Mesendoderm (in vitro differentiated cells): ENCODE measurements around the gene TAS1R2.

Experiments
- DNase-seq: peaks from one replicate; pipeline ENCODE4 v3.0.0; 2013
- H2AK5ac ChIP-seq: 2 replicates; pipeline ENCODE4 v1.6.1; 2013; ENCODE audit warnings: low read length, inconsistent platforms
- H2BK120ac ChIP-seq: 2 replicates; pipeline ENCODE4 v1.6.1; 2013; ENCODE audit warnings: low read depth, mild to moderate bottlenecking, low read length, moderate library complexity, mixed read lengths
- H2BK15ac ChIP-seq: replicated peaks from 2 replicates; pipeline ENCODE4 v1.6.1; 2013; ENCODE audit warnings: low read depth, mild to moderate bottlenecking, moderate library complexity
- H2BK5ac ChIP-seq: 2 replicates; pipeline ENCODE4 v1.6.1; 2013; ENCODE audit warnings: low read length, inconsistent platforms
- H3K18ac ChIP-seq: 2 replicates; pipeline ENCODE4 v1.6.1; 2013; ENCODE audit warnings: mild to moderate bottlenecking, low read length, mixed read lengths
- H3K23ac ChIP-seq: one replicate; pipeline ENCODE4 v1.6.1; 2013; ENCODE audit warnings: low read length
- H3K27ac ChIP-seq: 2 replicates; pipeline ENCODE4 v1.5.1; 2013; ENCODE audit warnings: low read depth, mild to moderate bottlenecking, inconsistent platforms, low read length, moderate library complexity
- H3K27me3 ChIP-seq: 2 replicates; pipeline ENCODE4 v1.6.1; 2013; ENCODE audit warnings: low read length, control low read depth, mild to moderate bottlenecking, inconsistent platforms; ENCODE audit not compliant: insufficient read depth, poor library complexity
- H3K36me3 ChIP-seq: 2 replicates; pipeline ENCODE4 v1.6.1; 2013; ENCODE audit warnings: low read length, inconsistent platforms; ENCODE audit not compliant: control insufficient read depth, insufficient read depth
- H3K4ac ChIP-seq: one replicate; pipeline ENCODE4 v1.6.1; 2013; ENCODE audit warnings: low read depth, mild to moderate bottlenecking, low read length, moderate library complexity
- H3K4me1 ChIP-seq: 2 replicates; pipeline ENCODE4 v1.6.1; 2013; ENCODE audit warnings: low read depth, low read length, inconsistent platforms; ENCODE audit not compliant: control insufficient read depth
- H3K4me2 ChIP-seq: 2 replicates; pipeline ENCODE4 v1.6.1; 2013; ENCODE audit warnings: low read length
- H3K4me3 ChIP-seq: 2 replicates; pipeline ENCODE4 v1.5.1; 2013; ENCODE audit warnings: mild to moderate bottlenecking, low read length
- H3K56ac ChIP-seq: one replicate; pipeline ENCODE4 v1.6.1; 2013; ENCODE audit warnings: low read length
- H3K79me1 ChIP-seq: 2 replicates; pipeline ENCODE4 v1.6.1; 2013; ENCODE audit warnings: low read length, inconsistent platforms
- H3K79me2 ChIP-seq: 2 replicates; pipeline ENCODE4 v1.6.1; 2013; ENCODE audit warnings: mild to moderate bottlenecking, low read length; ENCODE audit not compliant: control insufficient read depth, insufficient read depth
- H3K9ac ChIP-seq: 2 replicates; pipeline ENCODE4 v1.6.1; 2013; ENCODE audit warnings: low read length, inconsistent platforms
- H4K5ac ChIP-seq: one replicate; pipeline ENCODE4 v1.6.1; 2013; ENCODE audit warnings: low read length
- H4K8ac ChIP-seq: one replicate; pipeline ENCODE4 v1.6.1; 2013; ENCODE audit warnings: low read depth, mild to moderate bottlenecking, control low read depth, low read length, moderate library complexity
- WGBS: extraction: QIAGEN DNeasy Blood & Tissue Kit; methylation state at CpG from one replicate; pipeline ENCODE4 v1.1.7; 2013; ENCODE audit warnings: low lambda C conversion rate, missing lambda C conversion rate; ENCODE audit not compliant: insufficient coverage; ENCODE audit errors: extremely low coverage; 5-methylcytosine and 5-hydroxymethylcytosine counted together

Gene TAS1R2

GRCh38 chr1:18881642-18882431, 22.4 kb upstream of the TAS1R2 start:
- Histone ChIP-seq H3K4me1 (no peaks in the 10 kb centered on the region), H2BK120ac (no peak overlapping the region), H4K8ac (no peak overlapping the region), H3K9ac (no peak overlapping the region), H3K79me2 (no peaks in the 10 kb centered on the region), H4K5ac (no peak overlapping the region), H3K23ac (no peak overlapping the region), H3K4me3 (no peak overlapping the region), H3K18ac (no peak overlapping the region), H2AK5ac (no peak overlapping the region), H3K56ac (no peak overlapping the region), H2BK15ac (no peak overlapping the region), H3K36me3 (no peaks in the 10 kb centered on the region), H3K4me2 (no peak overlapping the region), H3K27ac (no peak overlapping the region), H3K79me1 (no peaks in the 10 kb centered on the region), H3K27me3 (no peaks in the 10 kb centered on the region), H2BK5ac (no peak overlapping the region), H3K4ac (no peak overlapping the region)
- no CpG with 5 or more reads among the region's 24 CpGs for WGBS
- no peak for DNase-seq

DNA sequence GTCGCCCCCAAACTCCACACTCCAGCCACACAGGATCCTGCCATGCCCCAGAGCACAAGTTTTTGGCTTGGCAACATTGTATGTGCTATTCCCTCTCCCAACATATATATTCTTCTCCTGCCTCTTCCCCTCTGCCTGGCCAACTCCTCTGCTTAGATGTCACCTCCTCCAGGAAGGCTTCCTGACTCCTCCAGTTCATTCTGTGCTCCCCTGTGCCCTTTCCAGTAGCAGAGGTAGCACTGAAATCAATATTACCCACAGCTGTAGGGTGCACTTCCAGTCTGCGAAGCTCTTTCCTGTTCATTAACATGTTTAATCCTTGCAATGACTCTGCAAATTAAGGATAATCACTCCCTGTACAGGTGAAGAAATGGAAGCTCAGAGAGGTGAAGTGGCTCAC, 21.7 kb upstream of the TAS1R2 start:
- Histone ChIP-seq H3K56ac (no peak overlapping the region), H3K79me2 (no peaks in the 10 kb centered on the region), H2AK5ac (no peak overlapping the region), H3K79me1 (no peaks in the 10 kb centered on the region), H3K23ac (no peak overlapping the region), H4K5ac (no peak overlapping the region), H3K4ac (no peak overlapping the region), H3K4me1 (no peaks in the 10 kb centered on the region), H3K27ac (no peak overlapping the region), H2BK120ac (no peak overlapping the region), H3K4me2 (no peak overlapping the region), H2BK15ac (no peak overlapping the region), H2BK5ac (no peak overlapping the region), H4K8ac (no peak overlapping the region), H3K36me3 (no peaks in the 10 kb centered on the region), H3K27me3 (no peaks in the 10 kb centered on the region), H3K4me3 (no peak overlapping the region), H3K18ac (no peak overlapping the region), H3K9ac (no peak overlapping the region)
- no CpG with 5 or more reads among the region's 2 CpGs for WGBS
- DNase-seq, result no peak

- no CpG with 5 or more reads among the region's 1 CpG for WGBS
- Histone ChIP-seq H3K4me3 (no peak overlapping the region), H2BK120ac (no peak overlapping the region), H3K23ac (no peak overlapping the region), H3K36me3 (no peaks in the 10 kb centered on the region), H3K27ac (no peak overlapping the region), H2BK5ac (no peak overlapping the region), H3K79me2 (no peaks in the 10 kb centered on the region), H3K4ac (no peak overlapping the region), H3K4me1 (no peaks in the 10 kb centered on the region), H3K79me1 (no peaks in the 10 kb centered on the region), H4K8ac (no peak overlapping the region), H4K5ac (no peak overlapping the region), H3K9ac (no peak overlapping the region), H2BK15ac (no peak overlapping the region), H3K4me2 (no peak overlapping the region), H3K56ac (no peak overlapping the region), H3K18ac (no peak overlapping the region), H3K27me3 (no peaks in the 10 kb centered on the region), H2AK5ac (no peak overlapping the region)
- DNase-seq, result no peak
Measured at GRCh38 chr1:18880585-18880984, 21.1 kb upstream of the TAS1R2 start.

GRCh38 chr1:18879791-18880309, 20.4 kb upstream of the TAS1R2 start:
- Histone ChIP-seq H3K23ac (no peak overlapping the region), H3K36me3 (no peaks in the 10 kb centered on the region), H3K18ac (no peak overlapping the region), H3K9ac (no peak overlapping the region), H3K79me2 (no peaks in the 10 kb centered on the region), H3K27ac (no peak overlapping the region), H4K5ac (no peak overlapping the region), H2BK5ac (no peak overlapping the region), H3K79me1 (no peaks in the 10 kb centered on the region), H2BK15ac (no peak overlapping the region), H3K4me1 (no peaks in the 10 kb centered on the region), H3K56ac (no peak overlapping the region), H2BK120ac (no peak overlapping the region), H3K4me3 (no peak overlapping the region), H2AK5ac (no peak overlapping the region), H3K27me3 (no peaks in the 10 kb centered on the region), H3K4ac (no peak overlapping the region), H3K4me2 (no peak overlapping the region), H4K8ac (no peak overlapping the region)
- WGBS, result no CpG with 5 or more reads among the region's 21 CpGs
- no peak for DNase-seq

DNA sequence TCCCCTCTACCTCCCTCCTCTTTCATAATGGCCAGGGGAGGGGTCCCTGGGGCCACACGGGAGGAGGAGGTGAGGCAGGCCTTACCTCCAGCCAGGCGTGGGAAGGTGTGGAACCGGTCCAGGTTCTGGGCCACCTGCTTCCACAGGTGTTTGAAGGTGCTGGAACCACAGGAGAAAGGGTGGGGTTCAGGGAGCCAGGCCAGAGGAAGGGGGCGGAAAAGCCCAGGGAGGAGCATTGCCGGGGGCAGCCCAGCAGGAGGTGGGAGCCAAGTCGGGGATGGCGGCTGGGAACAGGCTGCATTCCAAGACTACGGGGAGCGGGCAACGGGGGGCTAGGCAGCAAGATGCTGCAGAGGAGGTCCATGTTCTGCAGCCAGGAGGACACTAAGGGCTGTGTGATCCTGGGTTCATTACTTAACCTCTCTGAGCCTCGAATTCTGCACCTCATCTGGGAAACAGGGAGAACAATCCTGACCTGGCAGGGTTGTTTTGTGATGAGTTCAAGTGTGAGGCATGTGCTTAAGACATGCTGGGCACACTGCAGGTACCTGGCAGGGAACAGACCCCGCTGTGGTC, 19.8 kb upstream of the TAS1R2 start:
- no peak overlapping the region for H3K4me3 ChIP-seq
- no peaks in the 10 kb centered on the region for H3K4me1 ChIP-seq
- WGBS, result no CpG with 5 or more reads among the region's 12 CpGs
- H3K36me3 ChIP-seq, result no peaks in the 10 kb centered on the region
- no peak overlapping the region for H2BK120ac ChIP-seq
- no peak overlapping the region for H3K4me2 ChIP-seq
- no peak overlapping the region for H3K27ac ChIP-seq
- H3K27me3 ChIP-seq, result no peaks in the 10 kb centered on the region
- no peak for DNase-seq
- H4K5ac ChIP-seq, result no peak overlapping the region
- no peaks in the 10 kb centered on the region for H3K79me2 ChIP-seq
- H3K56ac ChIP-seq, result no peak overlapping the region
- no peak overlapping the region for H2AK5ac ChIP-seq
- H4K8ac ChIP-seq, result no peak overlapping the region
- H3K4ac ChIP-seq, result no peak overlapping the region
- H2BK15ac ChIP-seq, result no peak overlapping the region
- H2BK5ac ChIP-seq, result no peak overlapping the region
- no peak overlapping the region for H3K23ac ChIP-seq
- no peak overlapping the region for H3K9ac ChIP-seq
- no peak overlapping the region for H3K18ac ChIP-seq
- H3K79me1 ChIP-seq, result no peaks in the 10 kb centered on the region
